K562 (cell line): ENCODE results near the gene IGFALS. TPM values are rescaled to one million over a fixed set of nuclear protein-coding genes. Genes with fewer than 3 reads are reported as not detected.

Experiments
- ATF4 ChIP-seq: fragments of 450-650 bp; formaldehyde crosslinking; IDR thresholded peaks from 2 replicates; pipeline ENCODE4 v1.4.0; 2022; ENCODE audit warnings: mild to moderate bottlenecking, moderate library complexity
- CREB3L1 ChIP-seq: fragments of 450-650 bp; IDR thresholded peaks from 2 replicates; pipeline ENCODE4 v1.6.1; 2014; ENCODE audit warnings: low read depth, mild to moderate bottlenecking, moderate library complexity, borderline replicate concordance
- EGR1 ChIP-seq: fragments of 450-650 bp; conservative IDR thresholded peaks from 2 replicates; pipeline ENCODE4 v1.6.1; 2017; ENCODE audit warnings: mild to moderate bottlenecking
- HMBOX1 ChIP-seq: sonication (generic); IDR thresholded peaks from 2 replicates; pipeline ENCODE4 v1.6.1; 2016
- ILF3 ChIP-seq: fragments of 450-650 bp; IDR thresholded peaks from 2 replicates; pipeline ENCODE4 v1.6.1; 2018; ENCODE audit warnings: antibody characterized with exemption, mild to moderate bottlenecking, moderate library complexity, borderline replicate concordance
- MCM7 ChIP-seq, 2 experiments: fragments of 450-650 bp; IDR thresholded peaks; 2 replicates each; pipeline ENCODE4 v1.6.1; 2016 to 2018
- NRF1 ChIP-seq, 2 experiments: fragments of 450-650 bp; IDR thresholded peaks in 1 of 2; conservative IDR thresholded peaks in 1 of 2; 2 replicates each; pipeline ENCODE4 v1.6.1; 2014; ENCODE audit warnings: mild to moderate bottlenecking in 2 of 2
- POLR2G ChIP-seq: fragments of 200-400 bp; formaldehyde crosslinking; IDR thresholded peaks from 2 replicates; pipeline ENCODE4 v1.6.1; 2017; ENCODE audit warnings: low read depth, mild to moderate bottlenecking, antibody characterized with exemption, low read length, moderate library complexity
- SP2 ChIP-seq: IDR thresholded peaks from 2 replicates; pipeline ENCODE4 v1.6.1; 2011; ENCODE audit warnings: mild to moderate bottlenecking, low read depth, low read length, moderate library complexity; ENCODE audit not compliant: poor library complexity, severe bottlenecking; ENCODE audit errors: extremely low read depth
- SREBF2 ChIP-seq: sonication (generic); formaldehyde crosslinking; IDR thresholded peaks from 2 replicates; pipeline ENCODE4 v1.4.0; 2020; ENCODE audit warnings: mild to moderate bottlenecking, missing genetic modification reagents
- THRA ChIP-seq: fragments of 450-650 bp; IDR thresholded peaks from 2 replicates; pipeline ENCODE4 v1.6.1; 2017; ENCODE audit warnings: mild to moderate bottlenecking, moderate library complexity
- ZBTB9 ChIP-seq: fragments of 450-650 bp; formaldehyde crosslinking; IDR thresholded peaks from 2 replicates; pipeline ENCODE4 v1.4.0; 2020; ENCODE audit warnings: mild to moderate bottlenecking, moderate library complexity
- ZEB2 ChIP-seq: fragments of 450-650 bp; IDR thresholded peaks from 2 replicates; pipeline ENCODE4 v1.6.1; 2016
- ZNF583 ChIP-seq: fragments of 250-450 bp; sonication (Bioruptor Pico); IDR thresholded peaks from 2 replicates; pipeline ENCODE4 v1.4.0; 2020
- ZNF639 ChIP-seq, 2 experiments: fragments of 200-800 bp in 1 of 2; sonication (Bioruptor generic) in 1 of 2; sonication (generic) in 1 of 2; formaldehyde crosslinking in 1 of 2; IDR thresholded peaks in 1 of 2; conservative IDR thresholded peaks in 1 of 2; 2 replicates each; pipeline versions ENCODE4 v1.5.0 to v1.6.1; 2016 to 2020; ENCODE audit warnings: missing compliant biosample characterization in 1 of 2, missing genetic modification characterization in 1 of 2, missing genetic modification reagents in 1 of 2
- ZNF77 ChIP-seq: fragments of 250-450 bp; sonication (Bioruptor Pico); IDR thresholded peaks from 2 replicates; pipeline ENCODE4 v1.5.0; 2020
- polyA plus RNA-seq, 8 experiments: library from polyadenylated mRNA; depleted of rRNA in 4 of 8; stranded (reverse) in 5 of 8; unstranded in 3 of 8; fragments of >200 nt; fragmentation: Nextera tagmentation in 2 of 8; fragmentation: Illumina TruSeq in 1 of 8; extraction: Ambion mirVana in 2 of 8; extraction: Trizol in 1 of 8; gene quantifications; 2 replicates each; pipeline versions ENCODE4 v1.2.1 to v1.2.3, GENCODE V29; 2011 to 2014; ENCODE audit warnings: inconsistent platforms in 1 of 8, missing spikeins in 1 of 8
- total RNA-seq, 7 experiments: library from RNA; depleted of rRNA in 6 of 7; stranded (reverse); fragments of >200 nt in 6 of 7; fragmentation: Illumina TruSeq in 2 of 7; extraction: Trizol in 2 of 7; gene quantifications; 2 replicates each; pipeline versions ENCODE4 v1.2.1 to v1.2.3, GENCODE V29; 2011 to 2021; ENCODE audit warnings: low replicate concordance in 1 of 7

Gene IGFALS
- total and polyA plus RNA-seq, 9 of the 15 experiments (the other 6 are each of a cell fraction or from before 2014, with no cell fraction given) = not detected

- no peak for TF ChIP-seq HMBOX1
- peak; percentile 33; the same call in 1 of the 2 replicates for TF ChIP-seq EGR1
- TF ChIP-seq ATF4 (CRISPR knock-in tag) = no peak
- no peak for TF ChIP-seq ZNF583 (CRISPR knock-in tag)
- TF ChIP-seq ZBTB9 (CRISPR knock-in tag) = peak; percentile 68; the same call in 1 of the 2 replicates
- no peak for TF ChIP-seq MCM7 (IDR thresholded peaks at IDR 0.05)
- TF ChIP-seq SREBF2 (CRISPR knock-in tag) = no peak
- peak; percentile 38 for TF ChIP-seq SP2
- peak; percentile 60; the same call in 1 of the 2 replicates for TF ChIP-seq ZEB2
- TF ChIP-seq POLR2G = peak; percentile 89
- TF ChIP-seq NRF1 (conservative IDR thresholded peaks at IDR 0.05 in 1 of 2, IDR thresholded peaks at IDR 0.05 in 1 of 2) = peak; percentile 12 to 47; a peak in 2 of 4 replicates
- no peak for TF ChIP-seq ILF3
- no peak for TF ChIP-seq THRA
- TF ChIP-seq ZNF639 (CRISPR knock-in tag; conservative IDR thresholded peaks at IDR 0.05 in 1 of 2, IDR thresholded peaks at IDR 0.05 in 1 of 2) = peak in 1 of 2 experiments; percentile 84; a peak in 2 of 4 replicates
- TF ChIP-seq CREB3L1 = peak; percentile 77; the same call in 1 of the 2 replicates
- TF ChIP-seq ZNF77 (CRISPR knock-in tag) = no peak
Measured at GRCh38 chr16:1826691-1827573, 33.4 kb upstream of the IGFALS start, which contains the start of the genes FAHD1 and HAGH (continued).
